Measurements from ENCODE around the gene DYSF.
"Not testable (repeated sequence)": the region's sequence is repeated elsewhere in the genome, so short reads cannot be mapped to it uniquely, and the experiment has no call there.

Gene DYSF

GRCh38 chr2:71453404-71454220, at the start of gene DYSF:
TSS of gene DYSF (plus strand) at chr2:71453561.
- peak; percentile 47 for DNase-seq

DNA sequence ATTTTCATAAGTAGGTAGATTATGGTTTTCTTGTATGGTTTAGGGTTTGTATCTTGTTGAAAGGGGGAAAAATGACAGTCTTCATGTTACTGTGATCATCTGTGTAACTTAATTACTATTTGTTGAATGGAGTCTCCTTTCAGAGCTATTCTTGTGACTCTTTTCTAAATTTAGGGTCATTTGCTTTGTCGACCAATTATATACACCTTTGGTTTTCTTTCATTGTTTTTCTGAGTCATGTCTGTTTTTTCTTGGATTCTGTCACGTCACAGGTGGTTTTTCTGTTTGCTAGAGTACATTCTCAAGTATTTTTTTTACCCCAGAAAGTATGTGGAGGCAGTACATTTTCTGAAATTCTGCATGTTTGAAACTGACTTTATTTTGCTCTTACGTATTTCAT, 43.8 kb upstream of the DYSF start:
- no peak for DNase-seq

- DNase-seq: peak; percentile 10
These were observed 42.7 kb upstream of the DYSF start for GRCh38 chr2:71410696-71411095.

GRCh38 chr2:71416866-71417265, 36.5 kb upstream of the DYSF start:
- not testable (repeated sequence) for DNase-seq

DNA sequence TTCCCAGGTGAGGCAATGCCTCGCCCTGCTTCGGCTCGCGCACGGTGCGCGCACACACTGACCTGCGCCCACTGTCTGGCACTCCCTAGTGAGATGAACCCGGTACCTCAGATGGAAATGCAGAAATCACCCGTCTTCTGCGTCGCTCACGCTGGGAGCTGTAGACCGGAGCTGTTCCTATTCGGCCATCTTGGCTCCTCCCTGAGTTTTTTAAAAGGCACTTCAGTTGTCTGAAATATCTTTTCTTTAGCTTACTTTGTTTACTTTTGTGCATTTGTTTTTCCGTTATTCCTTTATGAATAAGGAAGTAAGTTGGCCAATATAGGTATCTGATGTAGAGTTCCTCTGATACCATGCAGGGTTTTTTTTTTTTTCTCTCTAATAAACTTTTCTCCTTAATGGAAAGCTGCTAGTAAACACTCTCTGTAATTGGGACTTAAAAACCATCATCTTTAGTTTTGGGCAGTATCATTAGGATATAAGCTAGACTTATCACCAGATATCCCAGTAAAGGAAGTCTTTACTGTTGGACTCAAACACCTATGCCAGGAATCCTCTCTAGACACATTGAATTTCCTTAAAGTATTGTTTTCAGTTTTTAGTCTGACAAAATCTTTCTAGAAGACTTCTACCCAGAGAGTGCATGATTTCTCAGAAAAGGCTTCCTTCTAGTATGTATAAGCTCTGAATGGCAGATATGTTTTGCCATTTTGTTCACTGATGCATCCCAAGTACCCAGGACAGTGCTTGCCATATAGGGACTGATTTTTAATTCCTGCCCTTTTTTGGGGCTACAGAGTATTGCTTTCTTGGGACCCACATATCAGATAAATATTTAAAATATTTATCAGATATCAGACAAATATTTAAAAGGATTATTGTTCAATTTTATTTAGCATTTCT, 35.8 kb upstream of the DYSF start:
- DNase-seq: no peak

GRCh38 chr2:71419145-71419544, 34.2 kb upstream of the DYSF start:
- DNase-seq: no peak

DNA sequence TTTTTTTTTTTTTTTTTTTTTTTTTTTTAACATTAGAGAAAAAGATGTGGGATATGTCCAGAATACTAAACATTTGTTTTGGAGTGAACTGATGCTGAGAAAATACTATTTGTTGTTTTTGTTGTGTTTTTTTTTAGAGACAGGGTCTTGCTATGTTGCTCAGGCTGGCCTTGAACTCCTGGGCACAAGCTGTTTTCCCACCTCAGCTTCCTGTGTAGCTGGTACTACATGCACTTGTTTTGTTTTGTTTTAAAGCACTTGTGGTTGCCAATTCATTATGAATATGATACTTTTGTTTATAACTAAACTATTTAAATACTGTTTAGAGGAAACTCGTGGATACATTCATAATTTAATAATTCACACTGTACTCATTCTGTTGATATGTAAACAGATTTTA, 33.4 kb upstream of the DYSF start:
- DNase-seq: no peak

DNA sequence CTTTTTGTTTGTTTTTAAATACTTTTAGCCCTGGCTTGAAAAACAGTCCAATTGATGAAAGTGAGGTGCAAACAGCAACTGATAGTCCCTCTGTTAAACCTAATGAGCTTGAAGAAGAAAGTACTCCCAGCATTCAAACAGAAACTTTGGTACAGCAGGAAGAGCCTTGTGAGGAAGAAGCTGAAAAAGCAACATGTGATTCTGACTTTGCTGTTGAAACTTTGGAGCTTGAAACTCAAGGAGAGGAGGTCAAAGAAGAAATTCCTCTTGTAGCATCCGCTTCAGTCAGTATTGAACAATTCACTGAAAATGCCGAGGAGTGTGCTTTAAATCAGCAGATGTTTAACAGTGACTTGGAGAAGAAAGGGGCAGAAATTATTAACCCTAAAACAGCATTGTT, 30.6 kb upstream of the DYSF start:
- peak; percentile 38 for DNase-seq

DNA sequence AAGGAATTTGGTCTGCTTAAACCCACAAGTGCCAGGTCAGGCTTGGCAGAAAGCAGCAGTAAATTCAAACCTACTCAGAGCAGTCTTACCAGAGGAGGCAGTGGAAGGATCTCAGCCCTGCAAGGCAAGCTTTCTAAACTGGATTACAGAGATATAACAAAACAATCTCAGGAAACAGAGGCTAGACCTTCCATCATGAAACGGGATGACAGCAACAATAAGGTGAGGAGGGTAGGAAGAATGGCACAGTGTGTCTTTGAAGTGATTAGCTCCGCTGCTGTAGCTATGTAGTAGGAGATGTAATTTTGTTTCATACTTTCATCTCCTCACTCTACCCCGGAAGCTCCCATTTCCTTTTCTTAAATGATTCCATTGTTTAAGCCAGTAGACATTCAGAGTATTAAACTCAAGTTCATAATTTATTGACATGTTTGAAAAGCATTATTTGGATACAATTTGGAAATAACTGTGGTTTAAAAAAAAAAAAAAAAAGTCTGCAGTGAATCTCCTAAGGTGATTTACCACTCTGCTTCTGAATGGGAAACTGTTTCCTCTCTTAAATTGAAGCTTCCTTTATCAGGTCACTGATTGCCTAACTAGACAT, 29.4 kb upstream of the DYSF start:
- DNase-seq: no peak

DNA sequence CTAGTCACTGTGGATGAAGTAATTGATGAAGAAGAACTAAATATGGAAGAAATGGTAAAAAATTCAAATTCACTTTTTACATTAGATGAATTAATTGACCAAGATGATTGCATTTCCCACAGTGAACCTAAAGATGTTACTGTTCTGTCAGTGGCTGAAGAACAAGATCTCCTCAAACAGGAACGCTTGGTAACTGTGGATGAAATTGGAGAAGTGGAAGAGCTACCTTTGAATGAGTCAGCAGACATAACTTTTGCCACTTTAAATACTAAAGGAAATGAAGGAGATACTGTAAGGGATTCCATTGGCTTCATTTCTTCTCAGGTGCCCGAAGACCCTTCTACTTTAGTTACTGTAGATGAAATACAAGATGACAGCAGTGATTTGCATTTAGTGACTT, 26.6 kb upstream of the DYSF start:
- peak; percentile 15 for DNase-seq

DNA sequence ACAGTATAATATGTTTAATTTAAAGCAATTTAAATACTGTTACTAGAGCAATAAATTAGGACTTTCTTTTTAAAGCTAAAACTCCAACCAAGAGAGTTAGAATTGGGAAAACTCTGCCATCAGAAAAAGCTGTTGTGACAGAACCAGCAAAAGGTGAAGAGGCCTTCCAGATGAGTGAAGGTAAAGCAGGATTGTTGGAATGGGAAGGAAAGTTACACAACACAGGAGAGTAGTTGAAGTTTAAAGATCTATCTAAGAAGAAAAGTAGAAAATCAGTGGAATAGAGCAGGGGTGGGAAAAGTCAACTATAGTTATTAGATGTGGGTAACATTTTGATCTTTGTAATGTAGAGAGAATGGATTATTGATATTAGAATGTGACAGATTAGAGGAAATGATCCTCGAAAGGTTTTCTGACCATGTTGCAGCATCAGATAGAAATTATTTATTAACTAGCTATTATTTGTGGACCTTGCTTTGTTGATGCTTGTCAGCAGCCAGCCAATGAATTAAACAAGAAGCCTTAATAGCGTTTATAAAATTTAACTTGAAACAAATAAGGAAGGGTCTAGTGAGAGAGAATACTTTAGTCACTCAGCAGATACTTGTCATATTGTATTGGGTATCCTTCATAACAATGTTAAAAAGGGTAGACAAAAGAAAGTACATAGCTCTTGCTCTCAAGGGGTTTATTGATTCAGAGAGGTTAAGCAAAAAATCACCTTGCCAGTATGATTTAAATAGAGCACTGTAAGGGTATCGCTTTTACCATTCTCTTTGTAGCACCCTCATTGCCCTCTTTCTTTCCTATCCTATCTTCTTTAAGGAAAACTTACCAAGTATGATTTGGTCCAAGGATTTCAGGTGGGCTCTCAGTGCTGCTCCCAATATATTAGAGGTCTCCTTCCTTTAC, 24.6 kb upstream of the DYSF start:
- no peak for DNase-seq

- peak; percentile 16 for DNase-seq
These were observed 8.2 kb upstream of the DYSF start for GRCh38 chr2:71445142-71445541.

GRCh38 chr2:71446505-71446904, 6.9 kb upstream of the DYSF start:
- DNase-seq: no peak

DNA sequence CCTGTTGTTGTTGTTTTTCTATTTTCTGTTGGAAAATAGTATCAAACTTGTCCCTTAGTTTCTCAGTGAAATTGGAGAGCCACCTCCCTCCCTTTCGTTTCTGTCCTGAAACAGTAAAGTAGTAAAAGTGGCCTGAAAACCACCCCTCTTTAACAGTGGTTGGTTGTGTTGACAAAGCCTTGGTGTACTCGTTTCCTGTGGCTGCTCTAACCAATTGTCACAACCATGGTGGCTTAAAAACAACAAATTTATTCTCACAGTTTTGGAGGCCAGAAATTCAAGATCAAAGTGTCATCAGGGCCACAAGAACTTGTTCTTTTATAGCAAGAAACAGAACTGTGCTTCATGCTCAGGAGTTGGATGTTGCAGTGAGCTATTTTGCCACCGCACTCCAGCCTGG, 4.0 kb upstream of the DYSF start:
- DNase-seq: no peak

DNA sequence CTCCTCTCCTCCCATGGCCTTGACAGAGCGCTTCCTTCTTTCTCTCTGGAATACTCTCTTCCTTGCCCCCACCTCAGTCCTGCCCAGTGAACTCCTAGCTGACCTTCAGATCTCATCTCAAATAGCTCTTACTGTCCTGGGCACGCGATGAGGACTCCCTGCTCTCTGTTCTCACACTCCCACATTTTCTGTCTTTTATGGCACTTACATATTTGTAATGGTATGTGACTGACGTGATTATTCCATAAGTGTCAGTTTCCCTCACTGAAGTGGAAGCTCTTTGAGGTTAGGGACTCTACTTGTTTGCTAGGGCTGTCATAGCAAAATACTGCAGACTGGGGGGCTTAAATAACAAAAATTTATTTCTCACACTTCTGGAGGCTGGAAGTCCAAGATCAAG, 1.7 kb upstream of the DYSF start:
- DNase-seq: no peak

DNA sequence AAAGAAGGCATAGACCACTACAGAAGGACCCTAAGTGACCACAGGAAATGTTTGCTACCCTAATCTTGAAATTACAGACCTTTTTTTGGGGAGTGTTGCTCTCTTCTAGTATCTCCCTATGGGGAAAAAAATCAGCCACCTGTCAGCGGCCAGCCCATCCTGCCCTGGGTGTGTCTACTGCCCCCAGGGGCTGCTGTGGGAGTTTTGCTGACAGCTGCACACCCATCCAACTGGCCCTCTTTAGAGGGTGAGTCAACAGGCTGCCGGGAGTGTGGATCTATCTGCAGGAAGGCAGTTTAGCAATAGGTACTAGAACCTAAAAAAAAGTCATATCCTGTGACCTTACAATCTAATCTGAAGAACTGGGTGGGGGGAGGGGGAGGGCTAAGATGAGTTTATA, 796 bp upstream of the DYSF start:
- peak; percentile 70 for DNase-seq

GRCh38 chr2:71454221-71455010, 1.1 kb downstream of the DYSF start:
- no peak for DNase-seq

DNA sequence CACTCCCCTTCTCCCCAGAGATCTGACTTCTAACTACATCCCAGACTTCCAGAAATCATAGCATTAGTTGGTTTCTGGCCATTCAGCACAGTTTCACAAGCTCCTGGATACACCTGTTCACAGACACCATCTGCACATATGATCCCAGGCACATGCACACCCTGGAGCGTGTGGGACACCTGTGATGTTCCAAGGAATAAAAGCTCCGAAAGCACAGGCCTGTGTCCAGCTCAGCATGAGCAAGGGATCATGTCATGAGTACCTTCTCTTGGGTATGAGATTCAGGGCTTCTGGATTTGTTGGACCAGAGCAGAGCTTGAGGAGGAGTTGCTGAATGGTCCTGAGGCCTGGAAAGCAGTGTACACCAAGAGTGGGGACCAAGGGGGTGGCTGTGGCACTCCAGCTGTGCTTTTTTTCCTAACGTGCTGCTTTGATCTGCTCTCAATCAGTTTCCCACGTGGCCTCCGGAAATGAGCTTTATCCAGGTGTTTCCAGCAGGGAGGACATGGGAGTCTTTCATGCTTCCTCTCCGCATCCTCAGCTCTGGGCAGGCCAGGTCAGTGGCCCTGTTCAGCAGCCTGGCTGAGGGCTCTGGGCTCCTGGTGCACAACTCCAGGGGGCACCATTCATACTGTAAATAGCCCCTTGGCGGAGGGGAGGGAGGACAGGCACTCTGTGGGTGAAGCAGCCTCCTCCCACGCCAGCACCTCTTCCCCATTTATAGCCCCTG, 1.8 kb downstream of the DYSF start:
- no peak for DNase-seq

DNA sequence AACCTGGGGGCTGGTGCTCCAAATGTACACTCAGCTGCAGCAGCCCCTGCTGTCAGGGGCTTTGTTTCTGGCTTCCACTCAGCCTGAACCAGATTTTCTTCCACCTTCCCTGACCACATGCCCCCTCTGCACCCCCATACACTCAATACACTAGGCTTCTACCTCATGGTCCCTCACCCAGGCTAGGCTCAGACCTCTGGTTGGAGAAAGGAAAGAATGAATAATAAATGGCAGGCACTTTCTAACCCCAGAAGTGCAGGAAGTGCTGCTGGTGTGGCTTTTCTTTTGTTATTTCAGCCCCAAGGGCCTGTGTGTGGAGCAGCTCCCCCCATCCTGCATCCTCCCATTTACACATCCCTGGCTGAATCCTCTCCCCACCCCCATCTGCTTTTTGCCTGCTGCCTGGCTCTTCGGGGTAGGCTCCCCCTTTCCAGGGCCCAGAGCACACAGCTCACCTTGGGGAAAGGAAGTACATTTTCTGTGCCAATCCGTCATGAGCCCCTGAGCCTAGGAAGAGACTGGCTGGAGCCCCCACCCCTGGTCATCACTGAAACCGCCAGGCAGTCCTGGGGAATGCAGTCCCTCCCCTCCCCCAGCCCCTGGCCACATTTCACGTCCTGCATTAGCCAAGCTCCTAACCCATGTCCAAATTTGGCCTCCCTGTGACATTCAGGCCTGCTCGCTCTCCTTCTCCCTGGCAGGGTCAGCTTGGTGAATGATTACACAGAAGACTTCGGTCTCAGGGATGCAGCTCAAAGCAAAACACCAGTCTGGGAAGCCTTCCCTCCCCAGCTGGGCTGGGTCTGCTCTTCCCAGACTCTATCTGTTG, 2.6 kb downstream of the DYSF start:
- no peak for DNase-seq

GRCh38 chr2:71456617-71457016, 3.3 kb downstream of the DYSF start:
- DNase-seq: no peak

Data from inflammatory macrophage treated with lipopolysaccharide for 4 hours (primary cell).